H9 (cell line): Measurements from ENCODE around the gene MYOF. TPM values are rescaled to one million over a fixed set of nuclear protein-coding genes. Genes with fewer than 3 reads are reported as not detected.

Experiments used
- DNase-seq: peaks from one replicate; pipeline ENCODE4 v3.0.0-alpha.2; 2017
- H2AFZ ChIP-seq: one replicate; pipeline ENCODE4 v1.6.1; 2013; ENCODE audit warnings: mild to moderate bottlenecking, low read length, control low read depth, moderate library complexity
- H2AK5ac ChIP-seq: 2 replicates; pipeline ENCODE4 v1.6.1; 2013; ENCODE audit warnings: low read length, control low read depth, mixed read lengths; ENCODE audit not compliant: insufficient read length
- H2BK120ac ChIP-seq: one replicate; pipeline ENCODE4 v1.6.1; 2013; ENCODE audit warnings: low read depth, mild to moderate bottlenecking, low read length, control low read depth, inconsistent platforms; ENCODE audit not compliant: poor library complexity, severe bottlenecking
- H2BK12ac ChIP-seq: 2 replicates; pipeline ENCODE4 v1.6.1; 2013; ENCODE audit warnings: low read length, control low read depth, mixed read lengths, low read depth; ENCODE audit not compliant: insufficient read length
- H2BK15ac ChIP-seq: 2 replicates; pipeline ENCODE4 v1.6.1; 2013; ENCODE audit warnings: low read depth, low read length, control low read depth
- H2BK20ac ChIP-seq: one replicate; pipeline ENCODE4 v1.6.1; 2013; ENCODE audit warnings: low read depth, mild to moderate bottlenecking, low read length, control low read depth, inconsistent platforms; ENCODE audit not compliant: poor library complexity, severe bottlenecking
- H2BK5ac ChIP-seq: 2 replicates; pipeline ENCODE4 v1.6.1; 2013; ENCODE audit warnings: low read length, control low read depth, mixed read lengths; ENCODE audit not compliant: insufficient read length
- H3K14ac ChIP-seq: 2 replicates; pipeline ENCODE4 v1.6.1; 2013; ENCODE audit warnings: low read length, control low read depth; ENCODE audit not compliant: insufficient read depth
- H3K18ac ChIP-seq: 2 replicates; pipeline ENCODE4 v1.6.1; 2013; ENCODE audit warnings: low read depth, mild to moderate bottlenecking, mixed read lengths, low read length, control low read depth; ENCODE audit not compliant: insufficient read length
- H3K23ac ChIP-seq: 2 replicates; pipeline ENCODE4 v1.6.1; 2013; ENCODE audit warnings: low read length, control low read depth, mixed read lengths, low read depth; ENCODE audit not compliant: insufficient read length
- H3K23me2 ChIP-seq: 2 replicates; pipeline ENCODE4 v1.6.1; 2013; ENCODE audit warnings: low read depth, mild to moderate bottlenecking, mixed read lengths, low read length, control low read depth; ENCODE audit not compliant: insufficient read length, poor library complexity, severe bottlenecking
- H3K27ac ChIP-seq: 2 replicates; pipeline ENCODE4 v1.5.1; 2013; ENCODE audit warnings: low read length, control low read depth, mixed read lengths, low read depth; ENCODE audit not compliant: insufficient read length
- H3K27me3 ChIP-seq: 2 replicates; pipeline ENCODE4 v1.6.1; 2013; ENCODE audit warnings: low read length, control low read depth, inconsistent platforms; ENCODE audit not compliant: insufficient read depth
- H3K4ac ChIP-seq: 2 replicates; pipeline ENCODE4 v1.6.1; 2013; ENCODE audit warnings: low read depth, mild to moderate bottlenecking, control low read depth, inconsistent platforms, low read length, moderate library complexity
- H3K4me1 ChIP-seq: 2 replicates; pipeline ENCODE4 v1.6.1; 2013; ENCODE audit warnings: low read length, control low read depth, inconsistent platforms; ENCODE audit not compliant: insufficient read depth
- H3K4me2 ChIP-seq: 2 replicates; pipeline ENCODE4 v1.6.1; 2013; ENCODE audit warnings: low read length, control low read depth, mixed read lengths; ENCODE audit not compliant: insufficient read length, insufficient read depth
- H3K56ac ChIP-seq: 2 replicates; pipeline ENCODE4 v1.6.1; 2013; ENCODE audit warnings: low read depth, mild to moderate bottlenecking, mixed read lengths, low read length, control low read depth; ENCODE audit not compliant: insufficient read length
- H3K79me1 ChIP-seq: 2 replicates; pipeline ENCODE4 v1.6.1; 2013; ENCODE audit warnings: low read depth, mild to moderate bottlenecking, moderate library complexity, low read length, control low read depth, inconsistent platforms; ENCODE audit not compliant: insufficient read depth, poor library complexity, severe bottlenecking
- H3K79me2 ChIP-seq: 2 replicates; pipeline ENCODE4 v1.6.1; 2013; ENCODE audit warnings: low read length, control low read depth, inconsistent platforms; ENCODE audit not compliant: insufficient read depth
- H3K9ac ChIP-seq: 2 replicates; pipeline ENCODE4 v1.6.1; 2013; ENCODE audit warnings: low read length, control low read depth, mixed read lengths; ENCODE audit not compliant: insufficient read length; ENCODE audit errors: extremely low read depth
- H3K9me3 ChIP-seq: one replicate; pipeline ENCODE4 v1.6.1; 2013; ENCODE audit warnings: low read depth, low read length, inconsistent platforms; ENCODE audit not compliant: control insufficient read depth
- H3T11ph ChIP-seq: one replicate; pipeline ENCODE4 v1.6.1; 2013; ENCODE audit warnings: mild to moderate bottlenecking, low read length, control low read depth, inconsistent platforms
- H4K20me1 ChIP-seq: one replicate; pipeline ENCODE4 v1.6.1; 2013; ENCODE audit not compliant: control insufficient read depth, insufficient read length, insufficient read depth
- H4K5ac ChIP-seq: 2 replicates; pipeline ENCODE4 v1.6.1; 2013; ENCODE audit warnings: low read depth, mild to moderate bottlenecking, mixed read lengths, low read length, control low read depth; ENCODE audit not compliant: insufficient read length
- H4K8ac ChIP-seq: replicated peaks from 2 replicates; pipeline ENCODE4 v1.6.1; 2013; ENCODE audit warnings: low read length, control low read depth, mixed read lengths, low read depth; ENCODE audit not compliant: insufficient read length
- H4K91ac ChIP-seq: 2 replicates; pipeline ENCODE4 v1.6.1; 2013; ENCODE audit warnings: low read depth, mild to moderate bottlenecking, moderate library complexity, mixed read lengths, low read length, control low read depth; ENCODE audit not compliant: insufficient read length
- H3K27ac Mint-ChIP-seq, 3 experiments: 2 replicates in 2 of 3; 3 replicates in 1 of 3; pipeline ENCODE4 v1.8.0; 2020 to 2021; ENCODE audit warnings: mixed read lengths in 3 of 3, mild to moderate bottlenecking in 1 of 3, moderate library complexity in 1 of 3
- H3K27me3 Mint-ChIP-seq: 2 replicates; pipeline ENCODE4 v1.8.0; 2021; ENCODE audit warnings: low read depth, mild to moderate bottlenecking, moderate library complexity, mixed read lengths
- H3K36me3 Mint-ChIP-seq, 3 experiments: 2 replicates in 2 of 3; 3 replicates in 1 of 3; pipeline ENCODE4 v1.8.0; 2020 to 2021; ENCODE audit warnings: low read depth in 3 of 3, mixed read lengths in 3 of 3; ENCODE audit not compliant: insufficient read depth in 1 of 3
- H3K4me1 Mint-ChIP-seq, 2 experiments: 2 replicates each; pipeline ENCODE4 v1.8.0; 2020; ENCODE audit warnings: mixed read lengths in 2 of 2
- H3K4me3 Mint-ChIP-seq, 2 experiments: 2 replicates in 1 of 2; 3 replicates in 1 of 2; pipeline ENCODE4 v1.8.0; 2020 to 2021; ENCODE audit warnings: mild to moderate bottlenecking in 2 of 2, mixed read lengths in 2 of 2, moderate library complexity in 1 of 2
- H3K9me3 Mint-ChIP-seq, 2 experiments: 2 replicates in 1 of 2; 3 replicates in 1 of 2; pipeline ENCODE4 v1.8.0; 2020; ENCODE audit warnings: mild to moderate bottlenecking in 2 of 2, mixed read lengths in 2 of 2, moderate library complexity in 1 of 2
- WGBS: extraction: QIAGEN DNeasy Blood & Tissue Kit; methylation state at CpG from one replicate; pipeline ENCODE4 v1.1.7; 2013; ENCODE audit warnings: missing lambda C conversion rate, low lambda C conversion rate, mixed read lengths; ENCODE audit not compliant: insufficient read length; ENCODE audit errors: extremely low coverage; 5-methylcytosine and 5-hydroxymethylcytosine counted together
- total RNA-seq: library from RNA; stranded (reverse); gene quantifications from 2 replicates; pipeline ENCODE4 v1.2.1, GENCODE V29; 2021
- TF ChIP-seq, protein P1 (sequence below): fragments of 200-600 bp; sonication (generic); conservative IDR thresholded peaks from 3 replicates; pipeline ENCODE4 v1.8.0; 2021; ENCODE audit warnings: antibody characterized with exemption, mild to moderate bottlenecking

The MYOF gene
- total RNA-seq, 1 experiment from 2014 or later = 2.8 TPM

DNA sequence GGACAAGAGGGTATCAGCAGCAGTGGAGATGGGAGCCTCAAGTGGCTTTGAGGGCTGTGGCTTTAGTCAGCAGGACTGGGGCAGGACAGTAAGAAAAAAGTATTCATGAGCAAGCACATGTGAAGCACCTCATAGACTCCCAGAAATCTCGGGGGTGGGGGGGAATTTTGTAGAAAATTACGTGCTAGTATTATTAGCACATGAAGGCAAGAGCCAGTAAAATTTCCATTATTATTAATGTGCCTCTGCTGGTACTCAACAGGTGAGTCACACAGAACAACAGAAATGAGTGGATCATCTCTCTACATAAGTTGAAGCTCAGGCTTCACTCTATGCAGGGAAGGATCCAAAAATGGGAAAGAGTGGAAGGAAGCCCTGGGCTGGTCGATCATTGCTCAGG is 114.5 kb downstream of the MYOF start:
- WGBS = no CpG with 5 or more reads among the region's 3 CpGs
- H3K23me2 ChIP-seq = no peaks in the 10 kb centered on the region

More for the DNA sequence above, 114.5 kb downstream of the MYOF start:
- Histone ChIP-seq H4K91ac (no peak overlapping the region), H2BK12ac (no peak overlapping the region), H3K23ac (no peak overlapping the region), H2BK120ac (no peak overlapping the region), H3K79me2 (no peaks in the 10 kb centered on the region), H2AFZ (no peak overlapping the region), H4K20me1 (no peaks in the 10 kb centered on the region), H3K9me3 (no peaks in the 10 kb centered on the region), H4K5ac (no peak overlapping the region), H3T11ph (no peak overlapping the region), H3K4me2 (no peak overlapping the region), H3K27me3 (no peaks in the 10 kb centered on the region), H2AK5ac (no peak overlapping the region), H3K18ac (no peak overlapping the region), H3K27ac (no peak overlapping the region), H3K79me1 (no peaks in the 10 kb centered on the region), H4K8ac (no peak overlapping the region), H3K9ac (no peak overlapping the region), H3K4me1 (peaks cover 4% of the 10 kb centered on the region; the same call in 1 of the 2 replicates), H3K56ac (no peak overlapping the region), H3K4ac (no peak overlapping the region), H2BK5ac (no peak overlapping the region), H2BK15ac (no peak overlapping the region), H2BK20ac (no peak overlapping the region), H3K14ac (no peak overlapping the region)
- Mint-ChIP-seq H3K27me3 (no peaks in the 10 kb centered on the region), H3K4me3 (no peak overlapping the region), H3K9me3 (peaks cover 0 to 2% of the 10 kb centered on the region in 2 experiments; a peak in 2 of 5 replicates), H3K27ac (no peak overlapping the region), H3K4me1 (peaks cover 17 to 27% of the 10 kb centered on the region in 2 experiments), H3K36me3 (peaks cover 0 to 2% (median 1%) of the 10 kb centered on the region in 3 experiments; a peak in 3 of 7 replicates)
- TF ChIP-seq, protein P1, sequence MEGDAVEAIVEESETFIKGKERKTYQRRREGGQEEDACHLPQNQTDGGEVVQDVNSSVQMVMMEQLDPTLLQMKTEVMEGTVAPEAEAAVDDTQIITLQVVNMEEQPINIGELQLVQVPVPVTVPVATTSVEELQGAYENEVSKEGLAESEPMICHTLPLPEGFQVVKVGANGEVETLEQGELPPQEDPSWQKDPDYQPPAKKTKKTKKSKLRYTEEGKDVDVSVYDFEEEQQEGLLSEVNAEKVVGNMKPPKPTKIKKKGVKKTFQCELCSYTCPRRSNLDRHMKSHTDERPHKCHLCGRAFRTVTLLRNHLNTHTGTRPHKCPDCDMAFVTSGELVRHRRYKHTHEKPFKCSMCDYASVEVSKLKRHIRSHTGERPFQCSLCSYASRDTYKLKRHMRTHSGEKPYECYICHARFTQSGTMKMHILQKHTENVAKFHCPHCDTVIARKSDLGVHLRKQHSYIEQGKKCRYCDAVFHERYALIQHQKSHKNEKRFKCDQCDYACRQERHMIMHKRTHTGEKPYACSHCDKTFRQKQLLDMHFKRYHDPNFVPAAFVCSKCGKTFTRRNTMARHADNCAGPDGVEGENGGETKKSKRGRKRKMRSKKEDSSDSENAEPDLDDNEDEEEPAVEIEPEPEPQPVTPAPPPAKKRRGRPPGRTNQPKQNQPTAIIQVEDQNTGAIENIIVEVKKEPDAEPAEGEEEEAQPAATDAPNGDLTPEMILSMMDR = no peak
- no peak for DNase-seq
